Raji (cell line): ENCODE measurements around the gene ATXN1.

Experiments used
- POLR2A ChIP-seq: IDR thresholded peaks from 2 replicates; pipeline ENCODE4 v1.6.1; 2011; ENCODE audit warnings: low read depth, low read length, control low read depth; ENCODE audit not compliant: insufficient read depth

ATXN1 gene

GRCh38 chr6:16690608-16691142, 70.6 kb downstream of the ATXN1 start:
- TF ChIP-seq POLR2A = no peak

- no peak for TF ChIP-seq POLR2A
Observed at GRCh38 chr6:16689788-16690607, 71.3 kb downstream of the ATXN1 start.

GRCh38 chr6:16688984-16689636, 72.2 kb downstream of the ATXN1 start:
- TF ChIP-seq POLR2A = no peak

- no peak for TF ChIP-seq POLR2A
Observed at GRCh38 chr6:16688436-16688835, 72.8 kb downstream of the ATXN1 start.

GRCh38 chr6:16687045-16687444, 74.2 kb downstream of the ATXN1 start:
- TF ChIP-seq POLR2A = no peak

- no peak for TF ChIP-seq POLR2A
Observed at GRCh38 chr6:16684896-16685554, 76.2 kb downstream of the ATXN1 start.

- TF ChIP-seq POLR2A = no peak
Observed at GRCh38 chr6:16684195-16684689, 77.0 kb downstream of the ATXN1 start.

- no peak for TF ChIP-seq POLR2A
Observed at GRCh38 chr6:16683641-16684194, 77.5 kb downstream of the ATXN1 start.

- TF ChIP-seq POLR2A = no peak
Observed at GRCh38 chr6:16681260-16681873, 79.9 kb downstream of the ATXN1 start.

- TF ChIP-seq POLR2A = no peak
Observed at GRCh38 chr6:16679050-16679449, 82.2 kb downstream of the ATXN1 start.

GRCh38 chr6:16677458-16677857, 83.8 kb downstream of the ATXN1 start:
- TF ChIP-seq POLR2A = no peak

GRCh38 chr6:16676978-16677377, 84.3 kb downstream of the ATXN1 start:
- TF ChIP-seq POLR2A = no peak

- TF ChIP-seq POLR2A = no peak
Observed at GRCh38 chr6:16676376-16676775, 84.9 kb downstream of the ATXN1 start.

GRCh38 chr6:16674801-16675392, 86.4 kb downstream of the ATXN1 start:
- TF ChIP-seq POLR2A = no peak
